GM10248 (cell line): Measurements from ENCODE around the gene WNK4.

Experiments used
- CTCF ChIA-PET: fragments of 300-600 bp; sonication (Branson Sonifier 250); formaldehyde crosslinking; extraction: SDS; loops from one replicate; lab custom pipeline; 2021; ENCODE audit warnings: antibody characterized with exemption; lab: Yijun Ruan, JAX
- POLR2A ChIA-PET: fragments of 350-650 bp; sonication (Branson Sonifier 250); formaldehyde crosslinking; extraction: SDS; loops from one replicate; lab custom pipeline; 2020; ENCODE audit warnings: antibody characterized with exemption; lab: Yijun Ruan, JAX
- DNase-seq: peaks from one replicate; pipeline ENCODE4 v3.0.0; 2012; ENCODE audit errors: extremely low spot score
- CTCF ChIP-seq: IDR thresholded peaks from 2 replicates; pipeline ENCODE4 v1.5.1; 2012; ENCODE audit warnings: mild to moderate bottlenecking, low read depth; ENCODE audit errors: extremely low read depth, missing control alignments, control extremely low read depth

The WNK4 gene

GRCh38 chr17:42798383-42799380 is 18.3 kb downstream of the WNK4 start, which contains the start of the genes CNTD1 and COA3:
Gene CNTD1 (plus strand): TSS chr17:42798861. CDS start chr17:42799068, 207 bp downstream.
Gene COA3 (minus strand): TSS chr17:42798704. CDS start chr17:42798681, 23 bp downstream.
- peak; percentile 94 for DNase-seq
- POLR2A ChIA-PET = interaction anchor here (0.5 to 0.6 kb wide), 2 partner anchors 9 to 518 kb away, joined by 6 to 10 read pairs; no protein-coding TSS in a partner anchor
- no peak for TF ChIP-seq CTCF
- CTCF ChIA-PET = interaction anchor here (0.8 to 2.1 kb wide), 9 partner anchors 12 to 536 kb away, joined by 3 to 7 read pairs (median 3); partner anchors contain the start of gene BECN1

DNA sequence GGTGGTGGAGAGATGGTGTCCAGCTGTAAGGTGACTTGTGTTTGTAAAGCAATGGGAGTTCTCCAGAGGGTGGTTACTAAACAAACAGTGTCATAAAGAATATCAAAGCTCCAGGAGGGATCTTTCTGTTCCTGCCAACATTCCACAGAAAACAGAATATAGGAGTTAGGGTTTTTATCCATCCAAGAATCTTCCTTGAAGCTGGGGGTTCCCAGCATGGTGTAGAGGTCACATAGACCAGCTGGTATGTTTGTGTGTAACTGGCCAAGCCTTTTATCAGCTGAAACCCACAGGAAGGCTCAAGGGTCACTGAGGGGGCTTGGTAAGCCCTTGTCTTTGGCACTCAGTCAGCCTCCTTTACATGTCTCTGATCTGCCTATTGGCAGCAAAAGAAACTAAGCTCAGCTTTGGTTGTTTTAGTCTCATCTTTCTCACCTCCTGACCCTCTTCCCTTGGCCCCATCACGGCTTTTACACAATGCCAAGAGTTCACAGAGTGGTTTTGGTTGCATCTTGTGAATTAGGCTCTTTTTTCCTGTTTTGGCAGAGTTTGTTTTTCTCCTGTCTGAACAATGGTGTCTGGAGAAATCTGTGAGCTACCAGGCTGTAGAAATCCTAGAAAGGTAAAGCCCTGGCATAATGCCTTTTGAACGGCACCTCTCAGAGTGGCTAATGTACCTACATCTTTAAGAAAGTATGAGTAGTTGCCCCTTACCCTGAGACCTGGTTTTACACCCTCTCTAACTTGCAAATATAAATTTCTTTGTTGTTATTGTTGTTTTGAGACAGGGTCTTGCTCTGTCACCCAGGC is 22.9 kb downstream of the WNK4 start:
- POLR2A ChIA-PET = interaction anchor here (0.5 kb wide), 1 partner anchor 513 kb away, joined by 11 read pairs; no protein-coding TSS in a partner anchor
- no peak for TF ChIP-seq CTCF
- no peak for DNase-seq
- CTCF ChIA-PET = interaction anchor here (1.1 to 2.5 kb wide), 5 partner anchors 11 to 285 kb away, joined by 3 to 9 read pairs (median 8); partner anchors contain the start of gene BECN1

GRCh38 chr17:42804918-42805367 is 24.5 kb downstream of the WNK4 start:
- ChIA-PET CTCF (interaction anchor here (0.7 to 4.8 kb wide), 3 partner anchors 11 to 19 kb away, joined by 3 to 37 read pairs (median 7); partner anchors contain the start of gene BECN1), POLR2A (no interaction called here)
- DNase-seq = no peak

GRCh38 chr17:42806249-42806648 is 25.8 kb downstream of the WNK4 start:
- ChIA-PET POLR2A (interaction anchor here (0.7 kb wide), 2 partner anchors 14 to 229 kb away, joined by 3 to 5 read pairs; partner anchors contain the start of gene PSMC3IP), CTCF (interaction anchor here (1.1 to 4.8 kb wide), 4 partner anchors 13 to 34 kb away, joined by 3 to 37 read pairs (median 5); partner anchors contain the start of gene BECN1)
- no peak for TF ChIP-seq CTCF
- DNase-seq = no peak

More at GRCh38 chr17:42804918-42805367, 24.5 kb downstream of the WNK4 start:
- TF ChIP-seq CTCF = no peak

DNA sequence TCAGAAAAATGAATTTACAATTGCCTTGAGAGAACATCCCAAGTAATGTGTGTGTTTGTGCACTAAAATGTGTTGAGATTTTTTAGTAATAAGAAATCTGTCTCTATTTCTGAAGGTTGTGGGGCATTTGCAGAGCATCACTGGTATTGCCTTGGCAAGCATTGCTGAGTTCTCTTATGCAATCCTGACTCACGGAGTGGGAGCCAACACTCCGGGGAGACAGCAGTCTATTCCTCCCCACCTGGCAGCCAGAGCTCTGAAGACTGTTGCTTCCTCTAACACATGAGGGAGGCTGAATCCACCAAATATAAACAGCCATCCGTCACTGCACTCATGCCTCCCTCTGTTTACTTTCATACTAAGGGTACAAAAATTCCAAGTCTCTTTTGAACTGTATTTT is 28.8 kb downstream of the WNK4 start:
- TF ChIP-seq CTCF = no peak
- no peak for DNase-seq
- ChIA-PET CTCF (interaction anchor here (1.2 to 3.0 kb wide), 5 partner anchors 11 to 28 kb away, joined by 3 to 19 read pairs (median 8); partner anchors contain the start of genes BECN1 and WNK4), POLR2A (no interaction called here)
